ENCODE measurements around the gene ADAM10.

The ADAM10 gene

GRCh38 chr15:58749532-58750337, at the start of gene ADAM10:
Gene ADAM10, minus strand, starts transcription at chr15:58749707. Its CDS starts 173 bp downstream, at chr15:58749534.
- Histone ChIP-seq H3K4me2 (ENCODE audit: low read length) (peak within 1 kb of the TSS; percentile 92), H3F3A (ENCODE audit: insufficient read depth, low read length) (no peaks in the 10 kb centered on the region), H3K79me2 (ENCODE audit: insufficient read depth, low read length) (peaks cover 41% of the 10 kb centered on the region), H2AFZ (ENCODE audit: low read length) (peak within 1 kb of the TSS; percentile 31; the same call in 1 of the 2 replicates), H3K27me3 (ENCODE audit: insufficient read depth, low read length) (no peaks in the 10 kb centered on the region), H3K4me1 (ENCODE audit: insufficient read depth, low read length, severe bottlenecking) (peaks cover 45% of the 10 kb centered on the region), H3K36me3 (ENCODE audit: insufficient read depth, low read length) (peaks cover 9% of the 10 kb centered on the region; the same call in 1 of the 2 replicates), H4K20me1 (ENCODE audit: insufficient read depth, low read length) (no peaks in the 10 kb centered on the region), H3K9me2 (ENCODE audit: low read depth, low read length) (no peaks in the 10 kb centered on the region), H3K9ac (ENCODE audit: low read length) (peak within 1 kb of the TSS; percentile 89), H3K9me3 (ENCODE audit: low read length) (no peaks in the 10 kb centered on the region), H3K4me3 (ENCODE audit: low read depth, low read length, poor library complexity, severe bottlenecking) (peak within 1 kb of the TSS; percentile 91), H3K27ac (ENCODE audit: low read depth, low read length, poor library complexity, severe bottlenecking) (peak within 1 kb of the TSS; percentile 85)
- TF ChIP-seq CTCF (IDR thresholded peaks at IDR 0.05; ENCODE audit: low read length) (no peak; the same call in 1 of the 2 replicates), EZH2 (IDR thresholded peaks at IDR 0.05; ENCODE audit: borderline replicate concordance, low read length) (no peak)

- TF ChIP-seq CTCF (IDR thresholded peaks at IDR 0.05; ENCODE audit: low read length): no peak
- TF ChIP-seq EZH2 (IDR thresholded peaks at IDR 0.05; ENCODE audit: borderline replicate concordance, low read length): no peak
- H2AFZ ChIP-seq (ENCODE audit: low read length): no peak overlapping the region
- no peaks in the 10 kb centered on the region for H3K79me2 ChIP-seq (ENCODE audit: insufficient read depth, low read length)
- H3K27me3 ChIP-seq (ENCODE audit: insufficient read depth, low read length): no peaks in the 10 kb centered on the region
- H3K4me1 ChIP-seq (ENCODE audit: insufficient read depth, low read length, severe bottlenecking): peaks cover 5% of the 10 kb centered on the region
- H3F3A ChIP-seq (ENCODE audit: insufficient read depth, low read length): no peaks in the 10 kb centered on the region
- no peaks in the 10 kb centered on the region for H3K9me2 ChIP-seq (ENCODE audit: low read depth, low read length)
- no peak overlapping the region for H3K9ac ChIP-seq (ENCODE audit: low read length)
- no peaks in the 10 kb centered on the region for H3K9me3 ChIP-seq (ENCODE audit: low read length)
- no peak overlapping the region for H3K4me3 ChIP-seq (ENCODE audit: low read depth, low read length, poor library complexity, severe bottlenecking)
- no peak overlapping the region for H3K4me2 ChIP-seq (ENCODE audit: low read length)
- no peaks in the 10 kb centered on the region for H4K20me1 ChIP-seq (ENCODE audit: insufficient read depth, low read length)
- no peaks in the 10 kb centered on the region; the same call in 1 of the 2 replicates for H3K36me3 ChIP-seq (ENCODE audit: insufficient read depth, low read length)
- no peak overlapping the region for H3K27ac ChIP-seq (ENCODE audit: low read depth, low read length, poor library complexity, severe bottlenecking)
Observed at GRCh38 chr15:58797505-58797904, 48.0 kb upstream of the ADAM10 start.

GRCh38 chr15:58795825-58796224, 46.3 kb upstream of the ADAM10 start:
- Histone ChIP-seq H3K4me3 (ENCODE audit: low read depth, low read length, poor library complexity, severe bottlenecking) (no peak overlapping the region), H4K20me1 (ENCODE audit: insufficient read depth, low read length) (no peaks in the 10 kb centered on the region), H3K9me2 (ENCODE audit: low read depth, low read length) (no peaks in the 10 kb centered on the region), H3K79me2 (ENCODE audit: insufficient read depth, low read length) (no peaks in the 10 kb centered on the region), H3K9me3 (ENCODE audit: low read length) (no peaks in the 10 kb centered on the region), H2AFZ (ENCODE audit: low read length) (no peak overlapping the region), H3K27ac (ENCODE audit: low read depth, low read length, poor library complexity, severe bottlenecking) (no peak overlapping the region), H3K4me1 (ENCODE audit: insufficient read depth, low read length, severe bottlenecking) (peaks cover 5% of the 10 kb centered on the region), H3K4me2 (ENCODE audit: low read length) (no peak overlapping the region), H3F3A (ENCODE audit: insufficient read depth, low read length) (no peaks in the 10 kb centered on the region), H3K27me3 (ENCODE audit: insufficient read depth, low read length) (no peaks in the 10 kb centered on the region), H3K9ac (ENCODE audit: low read length) (no peak overlapping the region), H3K36me3 (ENCODE audit: insufficient read depth, low read length) (no peaks in the 10 kb centered on the region; the same call in 1 of the 2 replicates)
- TF ChIP-seq CTCF (IDR thresholded peaks at IDR 0.05; ENCODE audit: low read length) (no peak), EZH2 (IDR thresholded peaks at IDR 0.05; ENCODE audit: borderline replicate concordance, low read length) (no peak)

All from OCI-LY1 (cell line).